Loucy (cell line): ENCODE measurements around the gene FMN1.

Experiments used
- H2AFZ ChIP-seq: fragments of 200-600 bp; sonication (generic); 2 replicates; pipeline ENCODE4 v1.6.0; 2016; ENCODE audit warnings: antibody characterized with exemption, mild to moderate bottlenecking, low read length, moderate library complexity
- H3F3A ChIP-seq: fragments of 200-600 bp; 2 replicates; pipeline ENCODE4 v1.6.0; 2016; ENCODE audit warnings: antibody characterized with exemption, low read depth, mild to moderate bottlenecking
- H3K27me3 ChIP-seq: fragments of 200-600 bp; sonication (generic); 2 replicates; pipeline ENCODE4 v1.6.1; 2014; ENCODE audit warnings: low read length, mild to moderate bottlenecking; ENCODE audit not compliant: insufficient read depth, poor library complexity, severe bottlenecking
- H3K36me3 ChIP-seq: fragments of 200-600 bp; sonication (generic); 2 replicates; pipeline ENCODE4 v1.6.1; 2016; ENCODE audit warnings: low read length; ENCODE audit not compliant: insufficient read depth
- H3K4me1 ChIP-seq: fragments of 200-600 bp; sonication (generic); 2 replicates; pipeline ENCODE4 v1.5.1; 2014; ENCODE audit warnings: low read length, mild to moderate bottlenecking; ENCODE audit not compliant: insufficient read depth, poor library complexity, severe bottlenecking
- H3K4me2 ChIP-seq: fragments of 200-600 bp; sonication (generic); 2 replicates; pipeline ENCODE4 v1.6.0; 2014; ENCODE audit warnings: antibody characterized with exemption, low read length, low read depth, mild to moderate bottlenecking; ENCODE audit not compliant: poor library complexity, severe bottlenecking
- H3K4me3 ChIP-seq: fragments of 200-600 bp; sonication (generic); 2 replicates; pipeline ENCODE4 v1.5.1; 2014; ENCODE audit warnings: low read length, mild to moderate bottlenecking, mixed read lengths; ENCODE audit not compliant: poor library complexity, severe bottlenecking
- H3K79me2 ChIP-seq: fragments of 200-600 bp; sonication (generic); 2 replicates; pipeline ENCODE4 v1.6.1; 2014; ENCODE audit warnings: low read length; ENCODE audit not compliant: insufficient read depth
- H3K9ac ChIP-seq: fragments of 200-600 bp; sonication (generic); 2 replicates; pipeline ENCODE4 v1.6.0; 2014; ENCODE audit warnings: mild to moderate bottlenecking, low read depth, low read length, moderate library complexity; ENCODE audit not compliant: poor library complexity, severe bottlenecking
- H3K9me2 ChIP-seq: fragments of 200-600 bp; sonication (generic); replicated peaks from 2 replicates; pipeline ENCODE4 v1.6.1; 2016; ENCODE audit warnings: low read depth, low read length, mixed read lengths
- H3K9me3 ChIP-seq: fragments of 200-600 bp; sonication (generic); 2 replicates; pipeline ENCODE4 v1.6.1; 2014; ENCODE audit warnings: mild to moderate bottlenecking, antibody characterized with exemption, low read length, low read depth; ENCODE audit not compliant: insufficient read depth
- H4K20me1 ChIP-seq: fragments of 200-600 bp; sonication (generic); 2 replicates; pipeline ENCODE4 v1.6.0; 2014; ENCODE audit warnings: antibody characterized with exemption, low read length, mild to moderate bottlenecking; ENCODE audit not compliant: insufficient read depth, poor library complexity, severe bottlenecking
- CTCF ChIP-seq: fragments of 200-600 bp; sonication (generic); conservative IDR thresholded peaks from 2 replicates; pipeline ENCODE4 v1.5.1; 2014; ENCODE audit warnings: mild to moderate bottlenecking, antibody characterized with exemption, low read length
- EZH2phosphoT487 ChIP-seq: fragments of 200-600 bp; IDR thresholded peaks from 2 replicates; pipeline ENCODE4 v1.6.1; 2018; ENCODE audit warnings: antibody characterized with exemption, mild to moderate bottlenecking, moderate library complexity, borderline replicate concordance

FMN1 gene

GRCh38 chr15:32981536-32981935 lies 213.0 kb downstream of the FMN1 start:
- Histone ChIP-seq H4K20me1 (peaks cover 5% of the 10 kb centered on the region), H3K79me2 (no peaks in the 10 kb centered on the region)

DNA sequence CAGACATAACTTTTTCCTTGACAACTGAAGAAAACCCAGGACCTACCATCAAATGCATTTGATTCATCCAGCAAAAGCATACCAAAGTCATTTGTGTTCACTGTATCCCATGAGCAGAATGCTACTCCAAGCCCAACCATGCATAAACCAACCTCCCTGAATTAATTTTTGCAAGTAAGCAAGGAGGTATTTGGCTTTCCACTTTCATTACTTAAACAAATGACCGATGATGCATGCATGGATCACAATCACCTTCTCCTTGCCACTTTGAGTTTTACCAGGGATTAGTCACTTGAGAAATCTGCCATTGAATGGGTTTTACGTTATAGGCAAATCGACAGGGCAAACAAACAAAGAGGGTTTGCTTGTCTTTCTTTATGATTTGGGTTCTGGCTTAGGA lies 214.8 kb downstream of the FMN1 start:
- Histone ChIP-seq H4K20me1 (peaks cover 5% of the 10 kb centered on the region), H3K9ac (no peak overlapping the region), H3K9me3 (no peaks in the 10 kb centered on the region), H2AFZ (no peak overlapping the region), H3K27me3 (no peaks in the 10 kb centered on the region), H3K4me2 (no peak overlapping the region), H3F3A (no peaks in the 10 kb centered on the region), H3K36me3 (no peaks in the 10 kb centered on the region), H3K9me2 (no peaks in the 10 kb centered on the region), H3K4me3 (no peak overlapping the region), H3K4me1 (peaks cover 9% of the 10 kb centered on the region), H3K79me2 (no peaks in the 10 kb centered on the region)
- TF ChIP-seq CTCF, result no peak
- no peak for TF ChIP-seq EZH2phosphoT487

More at GRCh38 chr15:32981536-32981935, 213.0 kb downstream of the FMN1 start:
- Histone ChIP-seq H3K4me1 (peaks cover 9% of the 10 kb centered on the region), H3K4me3 (no peak overlapping the region), H2AFZ (no peak overlapping the region), H3K4me2 (no peak overlapping the region), H3K27me3 (no peaks in the 10 kb centered on the region), H3F3A (no peaks in the 10 kb centered on the region), H3K36me3 (no peaks in the 10 kb centered on the region), H3K9ac (no peak overlapping the region), H3K9me2 (no peaks in the 10 kb centered on the region), H3K9me3 (no peaks in the 10 kb centered on the region)
- TF ChIP-seq EZH2phosphoT487, result no peak
- TF ChIP-seq CTCF, result no peak

- H3K36me3 ChIP-seq, result no peaks in the 10 kb centered on the region
- H3F3A ChIP-seq, result no peaks in the 10 kb centered on the region
- H3K9me2 ChIP-seq, result no peaks in the 10 kb centered on the region
These were observed 217.0 kb downstream of the FMN1 start for GRCh38 chr15:32977506-32977905.

More at GRCh38 chr15:32977506-32977905, 217.0 kb downstream of the FMN1 start:
- Histone ChIP-seq H3K4me2 (no peak overlapping the region), H3K27me3 (no peaks in the 10 kb centered on the region), H3K79me2 (no peaks in the 10 kb centered on the region), H3K4me3 (no peak overlapping the region), H4K20me1 (peaks cover 5% of the 10 kb centered on the region), H2AFZ (no peak overlapping the region), H3K9ac (no peak overlapping the region), H3K9me3 (no peaks in the 10 kb centered on the region), H3K4me1 (peaks cover 9% of the 10 kb centered on the region)
- TF ChIP-seq CTCF (no peak), EZH2phosphoT487 (no peak)
